Lower leg skin (tissue), 3 donors: ENCODE data around the gene KDM3B.

Source experiments
- POLR2A ChIP-seq, 2 donors: fragments of 450-650 bp; IDR thresholded peaks; one replicate each; pipeline ENCODE4 v1.6.1; 2016 to 2017; ENCODE audit warnings: antibody characterized with exemption in 2 of 2, mild to moderate bottlenecking in 1 of 2, moderate library complexity in 1 of 2
- TF ChIP-seq, protein P1 (sequence below), 3 donors: fragments of 450-650 bp; IDR thresholded peaks; one replicate each; pipeline ENCODE4 v1.5.1; 2016; ENCODE audit warnings: antibody characterized with exemption in 3 of 3, mild to moderate bottlenecking in 3 of 3, moderate library complexity in 2 of 3

DNA sequence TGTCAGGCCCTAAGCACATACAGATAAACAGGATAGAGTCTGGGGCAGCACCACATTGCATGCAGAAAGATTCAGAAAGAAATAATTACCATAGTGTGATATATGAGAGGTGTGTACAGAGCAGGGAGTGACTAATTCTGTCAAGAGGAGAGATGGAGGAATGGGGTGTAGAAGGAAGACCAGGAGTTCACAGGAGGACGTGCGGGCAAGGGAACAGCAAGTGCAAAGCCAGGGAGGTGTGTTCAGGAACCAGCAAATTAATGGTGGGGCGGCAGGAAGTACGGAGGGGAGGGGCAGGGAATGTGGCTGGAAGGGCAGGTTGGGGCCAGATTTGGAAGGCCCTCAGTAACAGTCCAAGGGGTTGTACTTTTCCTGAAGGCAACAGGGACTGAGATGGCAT is 130.2 kb downstream of the KDM3B start:
- TF ChIP-seq, protein P1, sequence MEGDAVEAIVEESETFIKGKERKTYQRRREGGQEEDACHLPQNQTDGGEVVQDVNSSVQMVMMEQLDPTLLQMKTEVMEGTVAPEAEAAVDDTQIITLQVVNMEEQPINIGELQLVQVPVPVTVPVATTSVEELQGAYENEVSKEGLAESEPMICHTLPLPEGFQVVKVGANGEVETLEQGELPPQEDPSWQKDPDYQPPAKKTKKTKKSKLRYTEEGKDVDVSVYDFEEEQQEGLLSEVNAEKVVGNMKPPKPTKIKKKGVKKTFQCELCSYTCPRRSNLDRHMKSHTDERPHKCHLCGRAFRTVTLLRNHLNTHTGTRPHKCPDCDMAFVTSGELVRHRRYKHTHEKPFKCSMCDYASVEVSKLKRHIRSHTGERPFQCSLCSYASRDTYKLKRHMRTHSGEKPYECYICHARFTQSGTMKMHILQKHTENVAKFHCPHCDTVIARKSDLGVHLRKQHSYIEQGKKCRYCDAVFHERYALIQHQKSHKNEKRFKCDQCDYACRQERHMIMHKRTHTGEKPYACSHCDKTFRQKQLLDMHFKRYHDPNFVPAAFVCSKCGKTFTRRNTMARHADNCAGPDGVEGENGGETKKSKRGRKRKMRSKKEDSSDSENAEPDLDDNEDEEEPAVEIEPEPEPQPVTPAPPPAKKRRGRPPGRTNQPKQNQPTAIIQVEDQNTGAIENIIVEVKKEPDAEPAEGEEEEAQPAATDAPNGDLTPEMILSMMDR (IDR thresholded peaks at IDR 0.05): no peak
- TF ChIP-seq POLR2A (IDR thresholded peaks at IDR 0.05): no peak
